Fibroblast of the aortic adventitia (primary cell): ENCODE data around the gene STRIP2. TPM values are rescaled to one million over a fixed set of nuclear protein-coding genes. Genes with fewer than 3 reads are reported as not detected.

Source experiments
- DNase-seq: peaks from one replicate; pipeline ENCODE4 v3.0.0-alpha.2; 2010; ENCODE audit warnings: low read depth
- H3K4me3 ChIP-seq: 2 replicates; pipeline ENCODE4 v1.5.1; 2011; ENCODE audit warnings: low read depth, mild to moderate bottlenecking, control low read depth, low read length, moderate library complexity
- CTCF ChIP-seq: IDR thresholded peaks from 2 replicates; pipeline ENCODE4 v1.5.1; 2011; ENCODE audit warnings: mild to moderate bottlenecking, low read length, control low read depth, inconsistent platforms; ENCODE audit not compliant: insufficient read depth
- total RNA-seq: library from RNA; depleted of rRNA; stranded (reverse); fragments of >200 nt; gene quantifications from 2 replicates; pipeline ENCODE4 v1.2.3, GENCODE V29; 2012; ENCODE audit warnings: low replicate concordance

Gene STRIP2
- total RNA-seq, 1 donor = 6.9 TPM

DNA sequence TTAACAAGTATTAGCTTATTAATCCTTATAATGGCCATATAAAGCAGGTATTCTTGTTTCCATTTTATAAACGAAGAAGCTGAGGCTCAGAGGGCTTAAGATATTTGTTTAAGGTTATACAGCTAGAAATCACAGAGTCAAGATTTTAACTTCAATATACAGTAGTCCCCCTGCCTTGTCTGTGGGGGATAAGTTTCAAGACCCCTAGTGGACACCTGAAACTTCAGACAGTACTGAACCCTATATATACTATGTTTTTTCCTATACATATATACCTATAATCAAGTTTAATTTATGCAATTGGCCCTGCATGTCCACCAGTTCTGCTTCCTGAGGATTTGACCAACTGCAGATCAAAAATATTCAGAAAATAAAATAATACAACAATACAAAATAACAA, 44.4 kb upstream of the STRIP2 start:
- TF ChIP-seq CTCF = no peak
- DNase-seq = no peak
- no peak overlapping the region for H3K4me3 ChIP-seq

- no peak for TF ChIP-seq CTCF
- H3K4me3 ChIP-seq = no peak overlapping the region
- no peak for DNase-seq
Measured at GRCh38 chr7:129390314-129390713, 43.9 kb upstream of the STRIP2 start.

DNA sequence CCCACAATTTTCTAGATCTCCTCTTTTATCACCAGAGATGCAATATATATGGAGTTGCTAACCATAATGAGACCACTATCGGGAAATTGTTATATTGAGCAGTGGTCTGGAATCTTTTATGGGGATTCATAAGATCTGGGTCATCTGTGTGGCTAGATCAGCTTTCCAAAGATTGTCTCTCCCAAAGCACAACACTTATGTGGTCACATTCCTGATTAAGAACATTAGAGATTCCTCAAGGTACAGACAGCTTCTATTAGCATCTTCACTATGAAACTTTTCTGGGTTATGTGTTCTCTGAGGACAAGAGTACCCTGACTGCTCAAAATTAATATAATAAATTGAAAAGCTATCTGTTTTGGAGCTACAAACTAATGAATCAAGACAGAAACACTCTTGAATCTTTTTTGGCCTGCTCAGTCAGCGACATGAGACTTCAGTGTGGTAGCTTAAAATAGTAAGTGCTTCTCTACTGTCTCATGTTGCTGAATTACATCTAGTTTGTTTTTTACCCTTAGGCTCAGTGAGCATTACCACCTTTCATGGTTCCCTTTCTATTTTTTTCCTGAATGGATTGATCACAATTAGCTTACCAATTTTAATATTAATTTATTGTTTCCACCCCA, 42.6 kb upstream of the STRIP2 start:
- DNase-seq = no peak
- H3K4me3 ChIP-seq = no peak overlapping the region
- TF ChIP-seq CTCF = no peak

DNA sequence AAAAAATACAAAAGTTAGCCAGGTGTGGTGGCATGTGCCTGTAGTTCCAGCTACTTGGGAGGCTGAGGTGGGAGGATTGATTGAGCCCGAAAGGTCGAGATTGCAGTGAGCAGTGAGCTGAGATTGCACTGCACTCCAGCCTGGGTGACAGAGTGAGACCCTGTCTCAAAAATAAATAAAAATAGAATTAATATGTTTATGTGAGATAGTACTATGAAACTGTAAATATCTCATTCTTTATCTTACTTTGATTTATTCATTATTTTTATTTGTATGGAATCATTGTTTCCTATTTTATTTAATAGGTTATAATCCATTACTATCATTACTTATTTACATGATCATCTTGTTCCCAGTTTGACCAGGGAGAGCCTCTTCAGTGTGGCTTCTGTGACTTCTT, 41.0 kb upstream of the STRIP2 start:
- no peak for TF ChIP-seq CTCF
- DNase-seq = no peak
- no peak overlapping the region for H3K4me3 ChIP-seq

- no peak overlapping the region for H3K4me3 ChIP-seq
- DNase-seq = no peak
- TF ChIP-seq CTCF = no peak
Measured at GRCh38 chr7:129394101-129394500, 40.1 kb upstream of the STRIP2 start.

DNA sequence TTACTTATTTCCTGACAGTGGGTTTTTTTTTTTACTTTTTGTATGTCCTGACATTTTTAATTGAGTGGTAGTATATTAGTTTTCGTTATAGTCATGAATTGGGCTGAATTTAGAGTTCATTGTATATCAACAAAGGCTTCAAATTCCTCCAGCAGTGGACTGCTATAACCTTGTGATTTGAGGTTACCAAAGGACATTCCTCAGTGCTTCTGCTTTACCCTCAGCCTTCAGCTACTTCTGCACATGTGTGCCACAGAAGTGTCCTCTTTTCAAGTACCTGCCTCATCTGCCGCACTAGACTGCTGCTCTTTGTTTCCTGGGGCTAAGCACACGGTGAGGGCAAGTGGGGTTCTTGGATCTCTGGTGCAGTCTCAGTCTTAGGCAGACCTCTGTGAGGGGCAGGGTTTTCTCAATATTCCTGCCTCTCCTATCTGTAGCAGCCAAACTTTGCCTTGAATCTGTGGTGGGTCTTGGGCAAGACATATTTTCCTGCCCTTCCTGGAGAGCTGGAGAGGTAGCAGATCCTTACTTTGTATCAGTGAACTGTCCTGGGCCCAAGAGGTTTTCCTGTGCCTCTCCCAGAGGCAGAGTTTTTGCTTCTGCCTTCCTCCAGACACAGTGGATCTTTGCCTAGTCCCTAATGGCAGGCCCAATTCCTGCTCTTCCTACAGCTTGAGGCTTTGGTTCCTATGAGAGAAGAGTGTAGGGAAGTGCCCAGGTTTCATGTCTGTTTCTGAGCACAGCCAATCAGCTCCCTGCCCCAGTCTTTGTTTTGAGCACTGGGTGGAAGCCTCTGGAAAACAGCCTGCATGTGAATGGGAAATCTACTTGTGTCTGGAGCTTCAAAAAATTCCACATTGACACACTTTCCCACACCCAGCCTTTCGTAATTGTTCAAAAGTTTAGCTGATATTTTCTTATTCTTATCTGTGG, 39.0 kb upstream of the STRIP2 start:
- TF ChIP-seq CTCF = no peak
- DNase-seq = peak; percentile 5
- H3K4me3 ChIP-seq = no peak overlapping the region
